CD4-positive, alpha-beta T cell (primary cell): Measurements from ENCODE around the gene CORO7. TPM values are rescaled to one million over a fixed set of nuclear protein-coding genes. Genes with fewer than 3 reads are reported as not detected.
"Not testable (repeated sequence)": the region's sequence is repeated elsewhere in the genome, so short reads cannot be mapped to it uniquely, and the experiment has no call there.

Source experiments
- ATAC-seq: fragments of 200-7000 bp; cut with Tn5 transposase; one replicate; pipeline ENCODE4 v1.10.0; 2022; ENCODE audit warnings: mild to moderate bottlenecking; ENCODE audit not compliant: poor library complexity
- CTCF ChIA-PET: fragments of 350-600 bp; sonication (Branson Sonifier 250); formaldehyde crosslinking; loops from one replicate; lab custom pipeline; 2021; ENCODE audit warnings: antibody characterized with exemption, inconsistent platforms; lab: Charles Lee
- POLR2A ChIA-PET: fragments of 350-600 bp; sonication (Branson Sonifier 250); formaldehyde crosslinking; loops from one replicate; lab custom pipeline; 2021; ENCODE audit warnings: antibody characterized with exemption, inconsistent platforms; lab: Charles Lee
- DNase-seq, 14 experiments: peaks; one replicate each; pipeline ENCODE4 v3.0.0-alpha.2; 2013 to 2020; ENCODE audit warnings: mixed read lengths in 2 of 14
- H3K27ac ChIP-seq, 2 donors: one replicate each; pipeline versions ENCODE4 v1.5.1 to v1.7.0; 2013; ENCODE audit warnings: low read length in 2 of 2, low read depth in 1 of 2, mild to moderate bottlenecking in 1 of 2
- H3K27me3 ChIP-seq, 2 experiments: 1 replicate in 1 of 2; 2 replicates in 1 of 2; pipeline versions ENCODE4 v1.6.1 to v1.7.0; 2013; ENCODE audit warnings: low read length in 2 of 2, control low read depth in 1 of 2, mild to moderate bottlenecking in 1 of 2, moderate library complexity in 1 of 2; ENCODE audit not compliant: insufficient read depth in 2 of 2, control insufficient read depth in 1 of 2
- H3K36me3 ChIP-seq: one replicate; pipeline ENCODE4 v1.6.1; 2013; ENCODE audit warnings: low read length, control low read depth; ENCODE audit not compliant: insufficient read depth
- H3K4me1 ChIP-seq: one replicate; pipeline ENCODE4 v1.6.1; 2013; ENCODE audit warnings: low read length, control low read depth; ENCODE audit not compliant: insufficient read depth
- H3K4me3 ChIP-seq: one replicate; pipeline ENCODE4 v1.5.1; 2013; ENCODE audit warnings: mild to moderate bottlenecking, low read length, moderate library complexity
- H3K9me3 ChIP-seq, 2 experiments: 1 replicate in 1 of 2; 2 replicates in 1 of 2; pipeline versions ENCODE4 v1.6.1 to v1.7.0; 2013; ENCODE audit warnings: low read length in 2 of 2, mild to moderate bottlenecking in 2 of 2, control low read depth in 1 of 2, moderate library complexity in 1 of 2; ENCODE audit not compliant: control insufficient read depth in 1 of 2, insufficient read depth in 1 of 2
- H3K27ac Mint-ChIP-seq: one replicate; pipeline ENCODE4 v1.8.0; 2020; ENCODE audit warnings: mixed read lengths
- H3K27me3 Mint-ChIP-seq: one replicate; pipeline ENCODE4 v1.8.0; 2021; ENCODE audit warnings: mixed read lengths
- H3K36me3 Mint-ChIP-seq: one replicate; pipeline ENCODE4 v1.8.0; 2021; ENCODE audit warnings: low read depth, mixed read lengths
- H3K4me1 Mint-ChIP-seq: one replicate; pipeline ENCODE4 v1.8.0; 2021; ENCODE audit warnings: low read depth, mixed read lengths
- H3K4me3 Mint-ChIP-seq: one replicate; pipeline ENCODE4 v1.8.0; 2020; ENCODE audit warnings: mild to moderate bottlenecking, mixed read lengths
- H3K9me3 Mint-ChIP-seq: one replicate; pipeline ENCODE4 v1.8.0; 2020; ENCODE audit warnings: mixed read lengths
- CTCF ChIP-seq: fragments of 200-600 bp; IDR thresholded peaks from one replicate; pipeline ENCODE4 v1.8.0; 2022; ENCODE audit warnings: antibody characterized with exemption, mild to moderate bottlenecking
- intact Hi-C, 2 experiments: fragments of 100-400 bp; cut with DNase I in 1 of 2; cut with micrococcal nuclease in 1 of 2; formaldehyde crosslinking; loops; one replicate each; pipeline versions ENCODE4 v1.15.1 to v1.9.0; 2023 to 2025; cut with DNase I, micrococcal nuclease
- total RNA-seq, 174 experiments: library from RNA in 2 of 174; stranded (reverse) in 2 of 174; gene quantifications; one replicate each; pipeline ENCODE4 v1.2.3 and lab custom pipeline; 2021 to 2026

Gene CORO7
- total RNA-seq, 2 experiments from 2014 or later = 801 to 805 TPM

GRCh38 chr16:4334724-4335495 is 81.5 kb downstream of the CORO7 start:
- Histone ChIP-seq H3K27ac (no peak overlapping the region), H3K36me3 (peaks cover 13% of the 10 kb centered on the region), H3K27me3 (no peaks in the 10 kb centered on the region), H3K9me3 (no peaks in the 10 kb centered on the region), H3K4me3 (no peak overlapping the region), H3K4me1 (peaks cover 7% of the 10 kb centered on the region)
- H3K4me1 Mint-ChIP-seq = no peaks in the 10 kb centered on the region
- no peak for TF ChIP-seq CTCF
- H3K4me3 Mint-ChIP-seq = no peak overlapping the region
- no peak for DNase-seq
- H3K27me3 Mint-ChIP-seq = no peaks in the 10 kb centered on the region
- peaks cover 6% of the 10 kb centered on the region for H3K36me3 Mint-ChIP-seq
- ChIA-PET POLR2A (no interaction called here), CTCF (no interaction called here)
- H3K27ac Mint-ChIP-seq = no peak overlapping the region
- no peaks in the 10 kb centered on the region for H3K9me3 Mint-ChIP-seq
- intact Hi-C loops = no loop called here
- ATAC-seq = no peak

- H3K27ac ChIP-seq, H3K4me3 Mint-ChIP-seq, H3K27me3 ChIP-seq, CTCF ChIA-PET, H3K36me3 ChIP-seq, H3K4me3 ChIP-seq, H3K4me1 Mint-ChIP-seq, H3K4me1 ChIP-seq, DNase-seq, H3K36me3 Mint-ChIP-seq, intact Hi-C loops, H3K9me3 Mint-ChIP-seq, H3K27me3 Mint-ChIP-seq, ATAC-seq, H3K27ac Mint-ChIP-seq, POLR2A ChIA-PET, H3K9me3 ChIP-seq: not testable (repeated sequence)
These were observed 82.7 kb downstream of the CORO7 start for GRCh38 chr16:4333714-4334113.

- DNase-seq (no peak), ATAC-seq (no peak)
- no peaks in the 10 kb centered on the region for H3K36me3 Mint-ChIP-seq
- Histone ChIP-seq H3K4me1 (peaks cover 9% of the 10 kb centered on the region), H3K4me3 (no peak overlapping the region), H3K27ac (no peak overlapping the region), H3K36me3 (no peaks in the 10 kb centered on the region), H3K27me3 (peaks cover 4 to 7% of the 10 kb centered on the region in 2 experiments), H3K9me3 (no peaks in the 10 kb centered on the region)
- intact Hi-C loops = no loop called here
- POLR2A ChIA-PET = no interaction called here
- H3K4me3 Mint-ChIP-seq = no peak overlapping the region
- no peaks in the 10 kb centered on the region for H3K4me1 Mint-ChIP-seq
- no peak for TF ChIP-seq CTCF
- no peak overlapping the region for H3K27ac Mint-ChIP-seq
- CTCF ChIA-PET = no interaction called here
- no peaks in the 10 kb centered on the region for H3K9me3 Mint-ChIP-seq
- no peaks in the 10 kb centered on the region for H3K27me3 Mint-ChIP-seq
These were observed 83.1 kb downstream of the CORO7 start for GRCh38 chr16:4333308-4333638.
